SIG-M5 (cell line): ENCODE results near the gene NOX3.
"Not testable (repeated sequence)": the region's sequence is repeated elsewhere in the genome, so short reads cannot be mapped to it uniquely, and the experiment has no call there.

Source experiments
- DNase-seq: peaks from one replicate; lab custom pipeline; 2025; lab: John Stamatoyannopoulos, UW

NOX3 gene

GRCh38 chr6:155455766-155456165 lies at the start of gene NOX3:
TSS of gene NOX3 (minus strand) at chr6:155455839. CDS start at chr6:155455800, 39 bp downstream.
- no peak for DNase-seq

GRCh38 chr6:155504848-155505607 lies 49.4 kb upstream of the NOX3 start:
- DNase-seq = no peak

GRCh38 chr6:155502393-155502792 lies 46.8 kb upstream of the NOX3 start:
- DNase-seq = no peak

GRCh38 chr6:155499574-155499973 lies 43.9 kb upstream of the NOX3 start:
- DNase-seq = no peak

GRCh38 chr6:155498370-155498769 lies 42.7 kb upstream of the NOX3 start:
- DNase-seq = no peak

- DNase-seq = no peak
Measured at GRCh38 chr6:155497273-155497672, 41.6 kb upstream of the NOX3 start.

- no peak for DNase-seq
Measured at GRCh38 chr6:155495011-155495768, 39.6 kb upstream of the NOX3 start.

GRCh38 chr6:155493694-155494143 lies 38.1 kb upstream of the NOX3 start:
- no peak for DNase-seq

- no peak for DNase-seq
Measured at GRCh38 chr6:155493026-155493693, 37.5 kb upstream of the NOX3 start.

- DNase-seq = no peak
Measured at GRCh38 chr6:155492061-155492735, 36.6 kb upstream of the NOX3 start.

GRCh38 chr6:155491421-155491820 lies 35.8 kb upstream of the NOX3 start:
- DNase-seq = no peak

- not testable (repeated sequence) for DNase-seq
Measured at GRCh38 chr6:155488197-155488596, 32.6 kb upstream of the NOX3 start.

GRCh38 chr6:155487371-155488130 lies 31.9 kb upstream of the NOX3 start:
- no peak for DNase-seq

- no peak for DNase-seq
Measured at GRCh38 chr6:155486721-155487294, 31.2 kb upstream of the NOX3 start.

GRCh38 chr6:155485756-155486155 lies 30.1 kb upstream of the NOX3 start:
- no peak for DNase-seq

GRCh38 chr6:155483858-155484257 lies 28.2 kb upstream of the NOX3 start:
- no peak for DNase-seq

GRCh38 chr6:155481215-155481614 lies 25.6 kb upstream of the NOX3 start:
- DNase-seq = no peak

- no peak for DNase-seq
Measured at GRCh38 chr6:155473741-155474140, 18.1 kb upstream of the NOX3 start.

- no peak for DNase-seq
Measured at GRCh38 chr6:155472886-155473285, 17.2 kb upstream of the NOX3 start.

- not testable (repeated sequence) for DNase-seq
Measured at GRCh38 chr6:155470979-155471616, 15.5 kb upstream of the NOX3 start.
